ENCODE measurements around the gene DGKB. TPM values are rescaled to one million over a fixed set of nuclear protein-coding genes. Genes with fewer than 3 reads are reported as not detected.

The DGKB gene
- total RNA-seq, 4 donors from 2014 or later = 0.07 to 0.95 (median 0.34) TPM

DNA sequence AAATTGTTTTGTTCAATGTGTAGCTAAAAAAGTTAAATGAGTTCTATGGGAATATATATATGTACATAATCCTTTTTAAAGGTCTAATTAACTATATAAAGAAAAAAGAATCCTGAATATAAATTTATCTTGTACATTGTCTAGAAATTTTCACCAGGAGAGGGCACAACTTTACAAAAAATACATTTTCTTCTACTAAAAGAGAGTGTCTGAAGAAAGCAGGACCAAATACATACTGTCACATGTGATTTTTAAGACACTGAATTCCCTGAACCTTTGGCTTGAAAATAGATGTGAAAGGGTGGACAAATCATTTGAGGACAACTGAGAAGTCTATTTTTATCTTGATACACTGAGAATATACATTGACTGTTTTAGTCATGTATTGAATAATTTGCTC lies 204.3 kb downstream of the DGKB start:
- no peak for ATAC-seq
- intact Hi-C loops (cut with DNase I; ENCODE audit: low total_unique reads) = no loop called here
- Histone ChIP-seq H3K36me3 (no peaks in the 10 kb centered on the region), H3K4me3 (no peak overlapping the region), H3K27me3 (no peaks in the 10 kb centered on the region), H3K4me1 (no peaks in the 10 kb centered on the region), H3K27ac (no peak overlapping the region), H3K9me3 (no peaks in the 10 kb centered on the region)
- in situ Hi-C loops (cut with MboI; ENCODE audit: low sequenced_read_pairs in 4 of 4) = loop anchor here in 3 of 4 donors (10.0 to 25.0 kb wide), 2 partner anchors 1411 to 1413 kb away; no protein-coding TSS in a partner anchor
- TF ChIP-seq, protein P1, sequence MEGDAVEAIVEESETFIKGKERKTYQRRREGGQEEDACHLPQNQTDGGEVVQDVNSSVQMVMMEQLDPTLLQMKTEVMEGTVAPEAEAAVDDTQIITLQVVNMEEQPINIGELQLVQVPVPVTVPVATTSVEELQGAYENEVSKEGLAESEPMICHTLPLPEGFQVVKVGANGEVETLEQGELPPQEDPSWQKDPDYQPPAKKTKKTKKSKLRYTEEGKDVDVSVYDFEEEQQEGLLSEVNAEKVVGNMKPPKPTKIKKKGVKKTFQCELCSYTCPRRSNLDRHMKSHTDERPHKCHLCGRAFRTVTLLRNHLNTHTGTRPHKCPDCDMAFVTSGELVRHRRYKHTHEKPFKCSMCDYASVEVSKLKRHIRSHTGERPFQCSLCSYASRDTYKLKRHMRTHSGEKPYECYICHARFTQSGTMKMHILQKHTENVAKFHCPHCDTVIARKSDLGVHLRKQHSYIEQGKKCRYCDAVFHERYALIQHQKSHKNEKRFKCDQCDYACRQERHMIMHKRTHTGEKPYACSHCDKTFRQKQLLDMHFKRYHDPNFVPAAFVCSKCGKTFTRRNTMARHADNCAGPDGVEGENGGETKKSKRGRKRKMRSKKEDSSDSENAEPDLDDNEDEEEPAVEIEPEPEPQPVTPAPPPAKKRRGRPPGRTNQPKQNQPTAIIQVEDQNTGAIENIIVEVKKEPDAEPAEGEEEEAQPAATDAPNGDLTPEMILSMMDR (IDR thresholded peaks at IDR 0.05 in 4 of 5, conservative IDR thresholded peaks at IDR 0.05 in 1 of 5) = no peak
- TF ChIP-seq POLR2A (IDR thresholded peaks at IDR 0.05) = no peak
- no peak for DNase-seq

GRCh38 chr7:14697684-14698083 lies 204.9 kb downstream of the DGKB start:
- no peak for TF ChIP-seq POLR2A (IDR thresholded peaks at IDR 0.05)
- TF ChIP-seq, protein P1 (IDR thresholded peaks at IDR 0.05 in 4 of 5, conservative IDR thresholded peaks at IDR 0.05 in 1 of 5) = no peak
- intact Hi-C loops (cut with DNase I; ENCODE audit: low total_unique reads) (no loop called here), in situ Hi-C loops (cut with MboI; ENCODE audit: low sequenced_read_pairs in 4 of 4) (loop anchor here in 3 of 4 donors (10.0 to 25.0 kb wide), 2 partner anchors 1410 to 1413 kb away; no protein-coding TSS in a partner anchor)
- DNase-seq (no peak), ATAC-seq (no peak)
- no peaks in the 10 kb centered on the region for H3K4me1 ChIP-seq
- no peak overlapping the region for H3K4me3 ChIP-seq
- H3K36me3 ChIP-seq = no peaks in the 10 kb centered on the region
- H3K27me3 ChIP-seq = no peaks in the 10 kb centered on the region
- no peak overlapping the region for H3K27ac ChIP-seq
- no peaks in the 10 kb centered on the region for H3K9me3 ChIP-seq

DNA sequence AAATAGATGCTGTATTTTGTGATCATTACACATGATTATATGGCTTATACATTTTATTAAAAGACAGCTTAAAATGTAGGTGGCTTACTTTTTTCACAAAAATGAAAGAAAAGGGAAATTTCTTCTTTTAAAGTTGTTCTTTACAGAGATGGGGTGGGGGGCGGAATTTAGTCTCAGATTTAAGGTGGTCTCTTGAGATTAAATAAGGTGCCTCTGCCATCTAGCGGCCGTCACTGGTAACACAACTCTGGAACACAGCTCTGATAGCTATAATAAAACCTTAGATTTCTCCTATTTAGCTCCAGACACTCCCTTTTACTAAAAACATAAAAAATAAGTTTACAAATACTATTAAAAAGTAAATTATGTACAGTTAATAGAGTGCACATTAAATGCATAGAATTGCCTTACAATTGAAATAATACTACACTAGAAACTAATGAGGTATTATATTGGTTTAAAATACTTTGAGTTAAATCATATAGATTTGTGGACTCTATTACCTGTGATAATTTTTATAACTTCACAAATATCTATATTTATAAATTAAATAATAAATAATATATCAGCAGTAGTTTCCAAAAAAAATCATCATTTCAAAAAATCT lies 210.9 kb downstream of the DGKB start:
- peak in 1 of 2 donors; percentile 14 for DNase-seq
- in situ Hi-C loops (cut with MboI; ENCODE audit: low sequenced_read_pairs in 4 of 4) = loop anchor here in 3 of 4 donors (10.0 to 25.0 kb wide), 2 partner anchors 1404 to 1407 kb away; no protein-coding TSS in a partner anchor

GRCh38 chr7:14691034-14691433 lies 211.5 kb downstream of the DGKB start:
- TF ChIP-seq POLR2A (IDR thresholded peaks at IDR 0.05) = no peak
- TF ChIP-seq, protein P1 (IDR thresholded peaks at IDR 0.05 in 4 of 5, conservative IDR thresholded peaks at IDR 0.05 in 1 of 5) = no peak
- intact Hi-C loops (cut with DNase I; ENCODE audit: low total_unique reads) = loop anchor here (2.0 kb wide), 1 partner anchor 1410 kb away; no protein-coding TSS in a partner anchor
- ATAC-seq (no peak), DNase-seq (no peak)
- no peaks in the 10 kb centered on the region for H3K9me3 ChIP-seq
- no peaks in the 10 kb centered on the region for H3K4me1 ChIP-seq
- no peaks in the 10 kb centered on the region for H3K36me3 ChIP-seq
- no peak overlapping the region for H3K27ac ChIP-seq
- in situ Hi-C loops (cut with MboI; ENCODE audit: low sequenced_read_pairs in 4 of 4) = loop anchor here in 3 of 4 donors (10.0 to 25.0 kb wide), 2 partner anchors 1404 to 1406 kb away; no protein-coding TSS in a partner anchor
- no peak overlapping the region for H3K4me3 ChIP-seq
- H3K27me3 ChIP-seq = no peaks in the 10 kb centered on the region

More for the DNA sequence above, 210.9 kb downstream of the DGKB start:
- H3K27me3 ChIP-seq = no peaks in the 10 kb centered on the region
- TF ChIP-seq, protein P1 (IDR thresholded peaks at IDR 0.05 in 4 of 5, conservative IDR thresholded peaks at IDR 0.05 in 1 of 5) = peak; percentile 53 to 82 (median 59)
- TF ChIP-seq POLR2A (IDR thresholded peaks at IDR 0.05) = no peak
- no peak overlapping the region for H3K4me3 ChIP-seq
- no peak for ATAC-seq
- H3K9me3 ChIP-seq = no peaks in the 10 kb centered on the region
- intact Hi-C loops (cut with DNase I; ENCODE audit: low total_unique reads) = loop anchor here (2.0 kb wide), 1 partner anchor 1411 kb away; no protein-coding TSS in a partner anchor
- no peaks in the 10 kb centered on the region for H3K4me1 ChIP-seq
- H3K27ac ChIP-seq = no peak overlapping the region
- no peaks in the 10 kb centered on the region for H3K36me3 ChIP-seq
